ENCODE measurements around the gene STK24.

STK24 gene

GRCh38 chr13:98435376-98435775, 141.5 kb downstream of the STK24 start:
- no peak overlapping the region for H3K27ac ChIP-seq (ENCODE audit: low read depth, low read length)
- peaks cover 0 to 2% (median 0%) of the 10 kb centered on the region in 5 donors for H3K27me3 ChIP-seq (ENCODE audit: control insufficient read depth in 5 of 5, insufficient read depth in 4 of 5, low read length in 5 of 5)
- peaks cover 0 to 64% (median 27%) of the 10 kb centered on the region in 5 donors for H3K36me3 ChIP-seq (ENCODE audit: control insufficient read depth in 5 of 5, insufficient read depth in 5 of 5, low read length in 5 of 5)
- H3K9ac ChIP-seq (ENCODE audit: low read length in 5 of 5), result no peak overlapping the region
- H3K9me3 ChIP-seq (ENCODE audit: control insufficient read depth in 5 of 5, low read length in 5 of 5), result no peaks in the 10 kb centered on the region
- H3K4me1 ChIP-seq (ENCODE audit: control insufficient read depth in 5 of 5, insufficient read depth in 5 of 5, low read length in 5 of 5), result peaks cover 0 to 6% (median 0%) of the 10 kb centered on the region in 5 donors
- no peak overlapping the region for H3K4me3 ChIP-seq (ENCODE audit: low read depth in 1 of 5, low read length in 5 of 5)

GRCh38 chr13:98434060-98434459, 142.8 kb downstream of the STK24 start:
- no peaks in the 10 kb centered on the region for H3K9me3 ChIP-seq (ENCODE audit: control insufficient read depth in 5 of 5, low read length in 5 of 5)
- no peaks in the 10 kb centered on the region for H3K27me3 ChIP-seq (ENCODE audit: control insufficient read depth in 5 of 5, insufficient read depth in 4 of 5, low read length in 5 of 5)
- H3K36me3 ChIP-seq (ENCODE audit: control insufficient read depth in 5 of 5, insufficient read depth in 5 of 5, low read length in 5 of 5), result peaks cover 0 to 52% (median 21%) of the 10 kb centered on the region in 5 donors
- H3K4me3 ChIP-seq (ENCODE audit: low read depth in 1 of 5, low read length in 5 of 5), result no peak overlapping the region
- H3K27ac ChIP-seq (ENCODE audit: low read depth, low read length), result no peak overlapping the region
- no peak overlapping the region for H3K9ac ChIP-seq (ENCODE audit: low read length in 5 of 5)
- peaks cover 0 to 6% (median 0%) of the 10 kb centered on the region in 5 donors for H3K4me1 ChIP-seq (ENCODE audit: control insufficient read depth in 5 of 5, insufficient read depth in 5 of 5, low read length in 5 of 5)

- Histone ChIP-seq H3K27me3 (ENCODE audit: control insufficient read depth in 5 of 5, insufficient read depth in 4 of 5, low read length in 5 of 5) (no peaks in the 10 kb centered on the region), H3K4me3 (ENCODE audit: low read depth in 1 of 5, low read length in 5 of 5) (no peak overlapping the region), H3K9me3 (ENCODE audit: control insufficient read depth in 5 of 5, low read length in 5 of 5) (no peaks in the 10 kb centered on the region), H3K4me1 (ENCODE audit: control insufficient read depth in 5 of 5, insufficient read depth in 5 of 5, low read length in 5 of 5) (peaks cover 0 to 6% (median 0%) of the 10 kb centered on the region in 5 donors), H3K27ac (ENCODE audit: low read depth, low read length) (no peak overlapping the region), H3K9ac (ENCODE audit: low read length in 5 of 5) (no peak overlapping the region), H3K36me3 (ENCODE audit: control insufficient read depth in 5 of 5, insufficient read depth in 5 of 5, low read length in 5 of 5) (peaks cover 0 to 51% (median 20%) of the 10 kb centered on the region in 5 donors)
Measured at GRCh38 chr13:98433654-98434053, 143.3 kb downstream of the STK24 start.

GRCh38 chr13:98432638-98433037, 144.3 kb downstream of the STK24 start:
- H3K27ac ChIP-seq (ENCODE audit: low read depth, low read length), result no peak overlapping the region
- no peak overlapping the region for H3K9ac ChIP-seq (ENCODE audit: low read length in 5 of 5)
- H3K36me3 ChIP-seq (ENCODE audit: control insufficient read depth in 5 of 5, insufficient read depth in 5 of 5, low read length in 5 of 5), result peaks cover 0 to 55% (median 24%) of the 10 kb centered on the region in 5 donors
- H3K4me1 ChIP-seq (ENCODE audit: control insufficient read depth in 5 of 5, insufficient read depth in 5 of 5, low read length in 5 of 5), result peaks cover 0 to 6% (median 0%) of the 10 kb centered on the region in 5 donors
- H3K27me3 ChIP-seq (ENCODE audit: control insufficient read depth in 5 of 5, insufficient read depth in 4 of 5, low read length in 5 of 5), result no peaks in the 10 kb centered on the region
- no peaks in the 10 kb centered on the region for H3K9me3 ChIP-seq (ENCODE audit: control insufficient read depth in 5 of 5, low read length in 5 of 5)
- H3K4me3 ChIP-seq (ENCODE audit: low read depth in 1 of 5, low read length in 5 of 5), result no peak overlapping the region

DNA sequence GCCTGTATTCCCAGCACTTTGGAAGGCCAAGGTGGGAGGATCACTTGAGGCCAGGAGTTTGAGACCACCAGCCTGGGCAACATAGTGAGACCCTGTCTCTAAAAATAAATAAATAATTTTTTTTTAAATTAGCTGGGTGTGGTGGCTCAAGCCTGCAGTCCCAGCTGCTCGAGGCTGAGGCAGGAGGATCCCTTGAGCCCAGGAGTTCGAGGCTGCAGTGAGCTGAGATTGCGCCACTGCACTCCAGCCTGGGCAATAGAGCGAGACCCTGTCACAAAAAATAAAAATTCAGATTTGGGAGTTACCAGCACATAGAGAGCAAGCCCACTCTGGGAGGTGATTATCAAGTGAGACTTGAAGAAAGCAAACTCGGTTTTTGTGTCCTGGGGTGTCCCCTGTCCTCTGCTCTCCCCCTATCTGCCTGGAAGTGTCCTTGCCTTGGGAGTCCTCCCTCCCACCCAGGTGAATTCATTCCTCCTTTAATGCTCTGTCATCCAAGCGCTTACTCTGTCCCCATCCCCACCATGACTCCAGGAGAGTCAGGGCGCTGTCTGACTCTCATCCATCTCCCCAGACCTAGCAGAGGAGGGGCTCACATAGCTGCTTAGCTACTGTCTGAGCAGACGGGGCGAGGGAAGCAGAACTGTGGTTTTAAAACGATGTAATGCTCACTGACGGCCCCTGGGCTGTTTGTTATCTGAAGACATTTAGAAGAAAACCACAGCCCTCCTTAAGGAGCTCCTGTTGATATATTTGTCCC, 146.8 kb downstream of the STK24 start:
- Histone ChIP-seq H3K27ac (ENCODE audit: low read depth, low read length) (no peak overlapping the region), H3K4me1 (ENCODE audit: control insufficient read depth in 5 of 5, insufficient read depth in 5 of 5, low read length in 5 of 5) (no peaks in the 10 kb centered on the region), H3K9me3 (ENCODE audit: control insufficient read depth in 5 of 5, low read length in 5 of 5) (no peaks in the 10 kb centered on the region), H3K36me3 (ENCODE audit: control insufficient read depth in 5 of 5, insufficient read depth in 5 of 5, low read length in 5 of 5) (peaks cover 0 to 58% (median 31%) of the 10 kb centered on the region in 5 donors), H3K4me3 (ENCODE audit: low read depth in 1 of 5, low read length in 5 of 5) (no peak overlapping the region), H3K9ac (ENCODE audit: low read length in 5 of 5) (no peak overlapping the region), H3K27me3 (ENCODE audit: control insufficient read depth in 5 of 5, insufficient read depth in 4 of 5, low read length in 5 of 5) (no peaks in the 10 kb centered on the region)

DNA sequence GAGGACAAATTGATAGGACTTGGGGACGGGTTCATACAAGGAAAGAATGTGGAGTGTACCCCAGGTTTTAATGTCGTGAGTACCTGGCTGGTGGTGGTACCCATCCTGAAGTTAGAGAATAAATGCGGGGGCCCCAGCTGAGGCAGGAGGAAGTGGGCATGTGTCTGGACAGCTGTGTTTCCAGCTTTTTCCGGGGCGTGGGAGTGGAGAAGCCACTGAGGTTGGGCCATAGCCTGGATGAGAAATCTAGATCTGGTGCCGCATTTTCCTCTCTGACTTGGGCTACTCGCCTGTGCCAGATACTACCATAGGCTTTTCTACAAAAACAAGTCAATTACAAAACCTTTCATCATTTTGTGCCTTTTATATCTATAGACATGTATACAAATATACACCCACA, 147.4 kb downstream of the STK24 start:
- no peak overlapping the region for H3K4me3 ChIP-seq (ENCODE audit: low read depth in 1 of 5, low read length in 5 of 5)
- no peaks in the 10 kb centered on the region for H3K4me1 ChIP-seq (ENCODE audit: control insufficient read depth in 5 of 5, insufficient read depth in 5 of 5, low read length in 5 of 5)
- H3K9ac ChIP-seq (ENCODE audit: low read length in 5 of 5), result no peak overlapping the region
- H3K27ac ChIP-seq (ENCODE audit: low read depth, low read length), result no peak overlapping the region
- no peaks in the 10 kb centered on the region for H3K9me3 ChIP-seq (ENCODE audit: control insufficient read depth in 5 of 5, low read length in 5 of 5)
- H3K27me3 ChIP-seq (ENCODE audit: control insufficient read depth in 5 of 5, insufficient read depth in 4 of 5, low read length in 5 of 5), result no peaks in the 10 kb centered on the region
- H3K36me3 ChIP-seq (ENCODE audit: control insufficient read depth in 5 of 5, insufficient read depth in 5 of 5, low read length in 5 of 5), result peaks cover 0 to 59% (median 33%) of the 10 kb centered on the region in 5 donors

- Histone ChIP-seq H3K27ac (ENCODE audit: low read depth, low read length) (no peak overlapping the region), H3K36me3 (ENCODE audit: control insufficient read depth in 5 of 5, insufficient read depth in 5 of 5, low read length in 5 of 5) (peaks cover 0 to 63% (median 36%) of the 10 kb centered on the region in 5 donors), H3K9me3 (ENCODE audit: control insufficient read depth in 5 of 5, low read length in 5 of 5) (no peaks in the 10 kb centered on the region), H3K4me3 (ENCODE audit: low read depth in 1 of 5, low read length in 5 of 5) (no peak overlapping the region), H3K4me1 (ENCODE audit: control insufficient read depth in 5 of 5, insufficient read depth in 5 of 5, low read length in 5 of 5) (no peaks in the 10 kb centered on the region), H3K9ac (ENCODE audit: low read length in 5 of 5) (no peak overlapping the region), H3K27me3 (ENCODE audit: control insufficient read depth in 5 of 5, insufficient read depth in 4 of 5, low read length in 5 of 5) (no peaks in the 10 kb centered on the region)
Measured at GRCh38 chr13:98429081-98429480, 147.8 kb downstream of the STK24 start.

- Histone ChIP-seq H3K9ac (ENCODE audit: low read length in 5 of 5) (no peak overlapping the region), H3K36me3 (ENCODE audit: control insufficient read depth in 5 of 5, insufficient read depth in 5 of 5, low read length in 5 of 5) (peaks cover 0 to 61% (median 36%) of the 10 kb centered on the region in 5 donors), H3K4me3 (ENCODE audit: low read depth in 1 of 5, low read length in 5 of 5) (no peak overlapping the region), H3K27me3 (ENCODE audit: control insufficient read depth in 5 of 5, insufficient read depth in 4 of 5, low read length in 5 of 5) (no peaks in the 10 kb centered on the region), H3K27ac (ENCODE audit: low read depth, low read length) (no peak overlapping the region), H3K4me1 (ENCODE audit: control insufficient read depth in 5 of 5, insufficient read depth in 5 of 5, low read length in 5 of 5) (no peaks in the 10 kb centered on the region), H3K9me3 (ENCODE audit: control insufficient read depth in 5 of 5, low read length in 5 of 5) (no peaks in the 10 kb centered on the region)
Measured at GRCh38 chr13:98428256-98428966, 148.5 kb downstream of the STK24 start.

DNA sequence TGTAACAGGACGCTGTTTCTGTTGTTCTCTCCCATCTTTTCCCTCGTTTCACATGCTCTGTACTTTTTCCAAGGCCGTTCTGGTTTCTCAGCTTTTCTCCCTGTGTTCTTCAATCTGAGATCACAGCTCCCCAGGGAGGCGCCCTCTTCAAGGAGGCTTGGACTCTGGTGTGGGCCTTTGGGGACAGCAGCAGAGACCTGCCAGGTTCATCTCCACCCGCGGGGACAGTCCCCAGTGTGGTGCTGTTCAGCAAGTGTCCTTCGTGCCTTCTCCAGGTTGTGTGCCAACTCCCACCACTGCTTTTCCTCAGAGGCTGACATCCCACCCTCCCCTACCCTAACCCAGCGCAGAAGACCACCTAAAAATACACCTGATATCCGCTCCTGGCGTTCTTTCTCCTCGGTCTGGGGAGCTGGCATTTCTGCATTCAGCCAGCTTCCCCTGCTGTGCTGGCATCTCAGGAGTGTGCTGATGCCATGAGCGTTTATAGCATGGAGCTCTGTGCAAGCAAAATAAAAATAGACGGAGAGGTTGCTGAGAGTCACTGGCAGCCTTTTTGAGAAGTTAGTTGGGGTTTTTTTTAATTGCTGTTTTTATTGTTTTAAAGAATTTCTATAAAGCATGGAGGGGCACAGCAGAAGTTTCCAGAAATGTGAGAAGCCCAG, 149.4 kb downstream of the STK24 start:
- Histone ChIP-seq H3K36me3 (ENCODE audit: control insufficient read depth in 5 of 5, insufficient read depth in 5 of 5, low read length in 5 of 5) (peaks cover 0 to 55% (median 36%) of the 10 kb centered on the region in 5 donors), H3K4me3 (ENCODE audit: low read depth in 1 of 5, low read length in 5 of 5) (no peak overlapping the region), H3K27ac (ENCODE audit: low read depth, low read length) (no peak overlapping the region), H3K27me3 (ENCODE audit: control insufficient read depth in 5 of 5, insufficient read depth in 4 of 5, low read length in 5 of 5) (no peaks in the 10 kb centered on the region), H3K9ac (ENCODE audit: low read length in 5 of 5) (no peak overlapping the region), H3K4me1 (ENCODE audit: control insufficient read depth in 5 of 5, insufficient read depth in 5 of 5, low read length in 5 of 5) (no peaks in the 10 kb centered on the region), H3K9me3 (ENCODE audit: control insufficient read depth in 5 of 5, low read length in 5 of 5) (no peaks in the 10 kb centered on the region)

- peaks cover 0 to 47% (median 39%) of the 10 kb centered on the region in 5 donors for H3K36me3 ChIP-seq (ENCODE audit: control insufficient read depth in 5 of 5, insufficient read depth in 5 of 5, low read length in 5 of 5)
Measured at GRCh38 chr13:98423417-98423816, 153.5 kb downstream of the STK24 start.

More at GRCh38 chr13:98423417-98423816, 153.5 kb downstream of the STK24 start:
- Histone ChIP-seq H3K9ac (ENCODE audit: low read length in 5 of 5) (no peak overlapping the region), H3K4me3 (ENCODE audit: low read depth in 1 of 5, low read length in 5 of 5) (no peak overlapping the region), H3K27ac (ENCODE audit: low read depth, low read length) (no peak overlapping the region), H3K9me3 (ENCODE audit: control insufficient read depth in 5 of 5, low read length in 5 of 5) (no peaks in the 10 kb centered on the region), H3K27me3 (ENCODE audit: control insufficient read depth in 5 of 5, insufficient read depth in 4 of 5, low read length in 5 of 5) (no peaks in the 10 kb centered on the region), H3K4me1 (ENCODE audit: control insufficient read depth in 5 of 5, insufficient read depth in 5 of 5, low read length in 5 of 5) (no peaks in the 10 kb centered on the region)
